Stimulated activated CD8-positive, alpha-beta memory T cell treated with anti-CD3 and anti-CD28 coated beads, Interleukin-4, amount 100 ng/mL, for 4 hours (primary cell): ENCODE measurements around the gene LHFPL3.
"Not testable (repeated sequence)": the region's sequence is repeated elsewhere in the genome, so short reads cannot be mapped to it uniquely, and the experiment has no call there.

ENCODE experiments used
- DNase-seq, 2 donors: peaks; one replicate each; pipeline ENCODE4 v3.0.0-alpha.2; 2020; ENCODE audit warnings: low read depth in 2 of 2, low spot score in 1 of 2

LHFPL3 gene

GRCh38 chr7:104482362-104483037, 154.1 kb downstream of the LHFPL3 start:
- no peak for DNase-seq

- no peak for DNase-seq
Measured at GRCh38 chr7:104486931-104487330, 158.5 kb downstream of the LHFPL3 start.

DNA sequence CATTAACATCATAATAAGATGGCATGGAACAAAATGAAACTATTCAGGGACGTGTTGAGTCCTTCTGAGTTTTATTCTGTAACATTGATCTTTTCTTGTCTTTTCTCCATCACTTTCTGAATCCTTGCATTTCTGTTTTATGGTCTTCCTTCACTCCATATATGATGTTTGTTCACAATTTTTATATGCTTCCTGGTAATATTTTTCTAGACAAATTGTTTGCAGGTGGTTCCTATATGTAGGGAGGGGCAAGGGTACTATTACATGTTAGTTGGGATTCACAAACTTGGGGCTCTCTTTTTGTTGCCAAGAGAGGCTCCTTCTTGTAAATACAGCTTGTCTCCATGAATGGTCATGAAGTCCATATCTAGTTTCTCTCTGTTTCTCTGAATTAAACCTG, 159.2 kb downstream of the LHFPL3 start:
- DNase-seq: no peak

- DNase-seq: no peak
Measured at GRCh38 chr7:104497379-104497967, 169.1 kb downstream of the LHFPL3 start.

- no peak for DNase-seq
Measured at GRCh38 chr7:104499975-104500374, 171.6 kb downstream of the LHFPL3 start.

DNA sequence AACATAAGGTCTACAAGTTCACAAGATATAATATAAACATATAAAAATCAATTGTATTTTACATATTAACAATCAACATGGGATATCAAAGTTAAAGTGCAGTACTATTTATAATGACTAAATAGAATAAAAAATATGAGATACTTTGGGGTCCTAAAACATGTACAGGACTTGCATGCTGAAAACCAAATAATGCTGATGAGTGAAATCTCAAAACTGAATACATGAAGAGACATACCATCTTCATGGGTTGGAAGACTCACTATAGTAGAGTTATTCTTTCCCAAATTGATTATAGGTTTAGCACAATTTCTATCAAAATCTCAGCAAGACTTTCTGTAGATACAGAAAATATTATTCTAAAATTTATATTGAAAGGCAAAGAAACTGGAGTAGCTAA, 181.5 kb downstream of the LHFPL3 start:
- no peak for DNase-seq

GRCh38 chr7:104524853-104525252, 196.4 kb downstream of the LHFPL3 start:
- no peak for DNase-seq

- no peak for DNase-seq
Measured at GRCh38 chr7:104528142-104528541, 199.7 kb downstream of the LHFPL3 start.

DNA sequence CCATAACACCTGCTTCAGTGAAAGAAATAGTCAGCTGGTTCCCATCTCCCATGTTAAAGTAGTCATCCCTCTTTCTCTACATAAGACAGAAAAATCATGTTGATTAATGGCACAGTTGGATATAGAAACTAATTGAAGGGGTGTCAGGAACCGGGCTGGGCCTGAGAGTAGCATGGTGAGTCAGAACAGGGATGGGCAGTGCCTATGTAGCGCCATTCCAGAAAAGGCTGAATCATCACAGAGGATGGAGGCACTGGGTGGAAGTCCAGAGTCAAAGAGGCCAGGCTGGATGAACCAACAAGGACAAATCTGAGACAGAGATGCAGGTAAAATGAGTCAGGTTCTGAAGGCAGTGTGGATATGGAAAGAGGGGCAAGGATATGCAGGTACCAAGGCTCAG, 201.2 kb downstream of the LHFPL3 start:
- no peak for DNase-seq

- no peak for DNase-seq
Measured at GRCh38 chr7:104530251-104530650, 201.8 kb downstream of the LHFPL3 start.

- no peak for DNase-seq
Measured at GRCh38 chr7:104534149-104534548, 205.7 kb downstream of the LHFPL3 start.

DNA sequence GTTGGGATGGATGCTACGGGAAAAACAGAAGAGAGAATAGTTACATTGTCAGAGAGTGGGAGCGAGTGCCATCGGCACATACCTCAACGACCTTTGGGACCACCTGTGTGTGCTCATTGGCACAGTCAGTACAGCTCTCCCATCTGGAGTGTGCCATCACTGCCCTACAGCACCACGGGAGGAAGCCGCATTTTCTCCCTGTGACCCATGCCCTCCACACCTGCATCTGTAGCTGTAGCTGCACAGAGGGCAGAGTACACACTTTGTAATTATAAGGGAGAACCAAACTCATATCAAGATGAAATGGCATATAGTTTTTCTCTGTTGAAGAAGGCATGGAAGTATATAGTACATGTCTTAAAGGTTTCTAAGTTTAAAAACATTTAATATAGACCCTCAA, 207.4 kb downstream of the LHFPL3 start:
- DNase-seq: no peak

GRCh38 chr7:104536956-104537355, 208.6 kb downstream of the LHFPL3 start:
- DNase-seq: no peak

DNA sequence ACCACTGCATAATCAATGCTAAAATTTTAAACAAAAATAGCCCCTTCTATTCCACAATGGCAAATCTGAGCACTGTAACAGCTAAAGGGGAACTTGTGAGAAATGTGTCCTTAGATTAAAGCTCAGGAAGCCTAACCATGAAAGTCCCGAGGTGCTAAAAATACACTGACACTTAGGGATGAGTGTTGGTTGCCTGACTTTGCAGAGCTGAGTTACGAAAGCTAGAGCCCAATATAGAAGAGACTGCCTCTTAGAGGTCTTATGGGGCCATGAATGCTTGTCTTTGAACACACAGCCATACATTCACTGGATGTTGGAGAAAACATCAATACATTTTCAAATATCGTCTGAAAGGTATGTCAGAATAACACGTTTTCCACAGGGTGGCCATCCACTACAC, 209.7 kb downstream of the LHFPL3 start:
- no peak for DNase-seq

- no peak for DNase-seq
Measured at GRCh38 chr7:104541897-104542296, 213.5 kb downstream of the LHFPL3 start.

DNA sequence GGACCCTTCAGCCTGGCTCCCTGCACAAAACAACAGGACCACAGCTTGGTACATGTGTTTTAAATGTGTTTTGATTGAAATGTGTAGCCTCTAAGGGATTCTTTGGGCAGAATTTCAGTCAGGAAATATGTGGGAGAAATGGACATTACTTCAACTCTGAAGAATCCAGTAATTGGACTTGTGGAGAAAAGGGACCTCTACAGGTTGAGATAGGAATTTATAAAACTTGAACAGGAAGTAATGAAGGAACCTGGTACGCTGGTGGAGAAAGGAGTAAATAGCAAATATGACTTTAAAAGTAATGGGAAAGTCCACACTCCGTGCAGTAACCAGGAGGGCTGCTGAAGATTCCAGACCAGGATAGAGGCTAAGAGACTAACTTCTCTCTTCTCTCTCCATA, 220.5 kb downstream of the LHFPL3 start:
- no peak for DNase-seq

DNA sequence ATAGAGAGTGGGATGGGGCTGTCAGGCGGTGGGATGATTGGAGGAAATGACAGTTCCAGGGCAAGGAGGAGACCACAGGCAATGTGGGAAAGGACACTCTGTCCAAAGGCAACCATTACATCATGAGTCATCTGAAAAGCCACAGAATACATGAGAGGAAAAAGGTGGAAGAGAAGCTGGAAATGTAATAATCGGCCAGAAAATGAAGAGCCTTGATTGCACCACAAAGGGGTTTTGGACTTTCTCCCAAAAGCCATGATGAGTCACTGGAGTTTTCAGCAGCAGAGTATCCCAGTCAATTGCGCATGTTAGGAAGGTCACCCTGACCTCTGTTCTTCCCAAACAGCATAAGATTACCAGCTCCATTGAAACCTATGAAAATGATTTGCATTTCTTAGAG, 222.0 kb downstream of the LHFPL3 start:
- DNase-seq: no peak

DNA sequence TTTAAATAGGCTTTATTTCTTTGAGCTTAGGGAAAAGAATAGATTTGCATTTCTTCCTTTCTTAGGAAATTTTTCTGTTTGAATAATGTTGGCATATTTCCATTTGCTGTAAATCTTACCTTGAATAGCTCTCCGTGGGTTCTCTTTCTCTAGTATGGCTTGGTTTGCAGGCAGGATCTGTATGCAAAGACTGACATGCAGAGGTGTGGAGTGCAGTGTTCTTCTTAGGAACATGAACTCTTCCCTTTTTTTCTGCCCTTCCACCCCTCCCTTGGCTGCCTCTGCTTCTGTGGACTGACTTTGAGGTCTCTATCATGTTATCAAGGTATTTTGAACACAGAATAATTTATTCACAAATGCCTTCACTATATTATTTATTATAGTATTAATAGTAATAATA, 222.8 kb downstream of the LHFPL3 start:
- no peak for DNase-seq

- DNase-seq: no peak
Measured at GRCh38 chr7:104552102-104552501, 223.7 kb downstream of the LHFPL3 start.

- no peak for DNase-seq
Measured at GRCh38 chr7:104553074-104553473, 224.7 kb downstream of the LHFPL3 start.

- not testable (repeated sequence) for DNase-seq
Measured at GRCh38 chr7:104563350-104563901, 235.0 kb downstream of the LHFPL3 start.

- DNase-seq: no peak
Measured at GRCh38 chr7:104569751-104570150, 241.3 kb downstream of the LHFPL3 start.

DNA sequence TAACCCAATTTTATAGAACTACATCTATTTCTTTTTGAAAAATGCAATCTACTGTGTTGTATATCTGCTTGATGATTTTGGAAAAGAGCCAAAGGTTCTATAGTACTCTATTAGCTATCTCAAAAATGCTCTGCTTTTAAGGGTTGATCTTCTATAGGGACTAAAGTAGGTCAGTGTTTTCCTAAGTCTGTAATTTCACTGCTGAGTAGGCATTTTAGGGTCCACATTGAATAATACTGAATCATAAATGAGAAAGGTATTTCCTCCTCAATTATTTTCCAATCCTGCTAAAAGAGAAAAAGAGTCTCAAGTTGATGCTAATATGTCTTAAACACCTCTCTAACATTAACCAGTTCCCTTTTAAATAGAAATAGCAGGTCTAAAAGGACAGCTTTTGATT, 244.2 kb downstream of the LHFPL3 start:
- DNase-seq: no peak
